Coronary artery (tissue), 2 donors: ENCODE results near the gene PKM.

ENCODE experiments used
- DNase-seq: peaks from one replicate; pipeline ENCODE4 v3.0.0-alpha.2; 2017; ENCODE audit warnings: low spot score
- H3K27ac ChIP-seq, 2 donors: fragments of 200-600 bp; sonication (generic); one replicate each; pipeline ENCODE4 v1.5.1; 2016 to 2019
- H3K4me3 ChIP-seq: fragments of 200-600 bp; sonication (generic); 2 replicates; pipeline ENCODE4 v1.5.1; 2016; ENCODE audit warnings: mild to moderate bottlenecking, moderate library complexity
- TF ChIP-seq, protein P1 (sequence below): fragments of 200-600 bp; sonication (generic); IDR thresholded peaks from one replicate; pipeline ENCODE4 v1.5.1; 2019; ENCODE audit warnings: antibody characterized with exemption

PKM gene

DNA sequence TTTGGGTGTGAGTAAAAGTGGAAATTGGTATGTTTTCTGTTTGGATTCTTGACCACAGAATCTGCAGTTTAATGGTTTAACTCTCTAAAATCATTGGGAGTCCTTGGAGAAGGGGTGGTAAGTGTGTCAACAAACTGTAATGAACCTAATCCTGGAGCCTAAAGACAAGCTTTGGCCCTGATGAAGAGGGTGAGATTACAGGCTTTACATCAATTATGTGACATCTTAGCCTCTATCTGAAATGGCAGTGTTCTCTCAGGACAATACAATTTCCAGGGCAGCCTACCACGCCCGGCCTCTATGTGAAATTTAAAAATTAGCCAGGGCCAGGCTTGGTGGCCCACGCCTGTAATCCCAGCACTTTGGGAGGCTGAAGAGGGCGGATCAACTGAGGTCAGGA, 4.3 kb upstream of the PKM start:
- H3K27ac ChIP-seq, result no peak overlapping the region
- no peak overlapping the region for H3K4me3 ChIP-seq
- no peak for DNase-seq
- TF ChIP-seq, protein P1, sequence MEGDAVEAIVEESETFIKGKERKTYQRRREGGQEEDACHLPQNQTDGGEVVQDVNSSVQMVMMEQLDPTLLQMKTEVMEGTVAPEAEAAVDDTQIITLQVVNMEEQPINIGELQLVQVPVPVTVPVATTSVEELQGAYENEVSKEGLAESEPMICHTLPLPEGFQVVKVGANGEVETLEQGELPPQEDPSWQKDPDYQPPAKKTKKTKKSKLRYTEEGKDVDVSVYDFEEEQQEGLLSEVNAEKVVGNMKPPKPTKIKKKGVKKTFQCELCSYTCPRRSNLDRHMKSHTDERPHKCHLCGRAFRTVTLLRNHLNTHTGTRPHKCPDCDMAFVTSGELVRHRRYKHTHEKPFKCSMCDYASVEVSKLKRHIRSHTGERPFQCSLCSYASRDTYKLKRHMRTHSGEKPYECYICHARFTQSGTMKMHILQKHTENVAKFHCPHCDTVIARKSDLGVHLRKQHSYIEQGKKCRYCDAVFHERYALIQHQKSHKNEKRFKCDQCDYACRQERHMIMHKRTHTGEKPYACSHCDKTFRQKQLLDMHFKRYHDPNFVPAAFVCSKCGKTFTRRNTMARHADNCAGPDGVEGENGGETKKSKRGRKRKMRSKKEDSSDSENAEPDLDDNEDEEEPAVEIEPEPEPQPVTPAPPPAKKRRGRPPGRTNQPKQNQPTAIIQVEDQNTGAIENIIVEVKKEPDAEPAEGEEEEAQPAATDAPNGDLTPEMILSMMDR, result no peak

DNA sequence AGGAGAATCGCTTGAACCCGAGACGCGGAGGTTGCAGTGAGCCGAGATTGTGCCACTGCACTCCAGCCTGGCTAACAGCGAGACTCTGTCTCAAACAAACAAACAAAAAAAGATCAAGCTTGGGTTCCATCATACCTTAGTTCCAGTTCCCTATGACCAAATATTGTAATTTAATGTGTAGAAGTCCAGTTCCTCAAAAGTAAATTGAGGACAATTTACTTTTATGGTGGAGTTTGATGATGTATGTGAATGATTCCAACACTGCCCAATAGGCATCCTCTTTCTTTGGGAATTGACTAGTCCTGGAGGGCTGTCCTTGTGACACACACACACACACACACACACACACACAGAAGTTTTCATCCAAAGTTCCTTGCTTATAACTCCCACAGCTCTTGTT, 2.8 kb upstream of the PKM start:
- TF ChIP-seq, protein P1, result no peak
- no peak overlapping the region for H3K27ac ChIP-seq
- DNase-seq, result no peak
- no peak overlapping the region for H3K4me3 ChIP-seq

DNA sequence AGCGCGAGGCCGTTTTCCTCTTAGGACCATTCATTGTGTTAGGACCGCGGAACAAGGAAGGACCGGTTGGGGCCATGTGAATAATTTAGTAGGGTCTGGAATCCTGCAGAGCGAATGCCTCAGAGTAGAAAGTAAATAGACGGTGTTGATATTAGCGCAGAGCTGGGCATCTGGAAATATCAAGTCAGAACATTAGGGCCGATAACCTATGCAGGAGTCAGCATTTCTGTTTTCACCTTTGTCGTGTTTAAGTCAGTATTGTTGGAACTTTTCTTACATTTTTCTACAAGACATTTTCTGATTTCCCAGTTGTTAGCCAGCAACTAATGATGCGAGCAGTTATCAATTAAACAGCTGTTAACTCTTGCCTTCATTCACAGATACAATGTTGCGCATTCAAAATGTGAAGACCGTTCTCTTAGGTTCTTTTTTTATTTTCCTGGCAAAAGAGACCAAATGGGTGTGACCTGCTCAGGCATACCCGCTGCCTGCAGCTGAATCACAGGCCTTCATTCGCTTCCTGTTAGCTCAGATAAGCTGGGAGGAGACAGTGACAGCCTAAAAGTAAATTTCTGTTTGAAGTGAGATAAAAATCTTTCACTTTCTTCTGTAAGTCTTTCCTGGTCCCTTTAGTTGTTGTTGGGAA, 966 bp upstream of the PKM start:
- H3K4me3 ChIP-seq, result peak overlapping the region; percentile 98
- TF ChIP-seq, protein P1, result no peak
- no peak for DNase-seq
- H3K27ac ChIP-seq, result peak overlapping the region; percentile 85 to 99

DNA sequence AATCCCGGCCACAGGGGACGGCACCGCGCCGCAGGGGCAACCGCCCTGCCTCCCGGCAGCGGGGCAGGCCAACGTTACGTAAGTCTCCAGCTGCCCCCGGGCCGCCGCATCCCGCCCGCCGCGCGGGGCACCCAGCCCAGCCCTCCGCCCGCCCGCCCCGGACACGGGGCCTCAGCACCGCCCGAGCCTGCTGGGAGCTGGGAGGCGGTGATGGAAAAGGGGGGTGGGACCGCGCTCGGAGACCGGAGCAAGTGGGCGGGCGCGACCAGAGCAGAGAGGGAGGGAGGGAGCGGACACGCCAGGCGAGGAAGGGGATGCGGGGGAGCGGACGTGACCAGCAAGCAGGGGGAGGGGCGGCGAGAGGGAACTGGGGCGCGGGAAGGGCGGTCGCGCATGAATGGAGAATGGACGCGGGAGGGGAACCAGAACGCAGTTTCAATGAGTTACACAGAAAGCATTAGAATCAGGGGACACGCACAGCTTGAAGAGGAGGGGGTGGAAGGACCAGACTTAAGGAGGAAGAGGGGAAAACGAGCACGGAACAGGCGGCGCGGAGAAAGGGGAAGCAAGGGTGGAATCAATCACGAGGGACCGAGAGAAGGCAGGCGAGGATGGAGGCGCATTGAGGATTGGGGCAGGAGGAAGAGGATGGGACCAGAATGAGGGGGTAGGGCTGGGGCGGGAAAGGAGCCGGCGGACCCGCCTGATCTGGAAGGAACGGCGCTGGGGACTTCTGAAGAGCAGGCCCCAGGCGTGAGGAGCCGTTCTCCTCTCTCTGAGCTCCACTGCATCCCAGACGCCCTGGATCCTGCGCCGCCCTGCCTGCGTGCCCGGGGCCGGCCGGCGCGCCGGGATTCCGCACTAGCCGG, 559 bp downstream of the PKM start:
- peak overlapping the region; percentile 85 to 99 for H3K27ac ChIP-seq
- TF ChIP-seq, protein P1, result no peak
- H3K4me3 ChIP-seq, result peak overlapping the region; percentile 98
- peak; percentile 94 for DNase-seq

DNA sequence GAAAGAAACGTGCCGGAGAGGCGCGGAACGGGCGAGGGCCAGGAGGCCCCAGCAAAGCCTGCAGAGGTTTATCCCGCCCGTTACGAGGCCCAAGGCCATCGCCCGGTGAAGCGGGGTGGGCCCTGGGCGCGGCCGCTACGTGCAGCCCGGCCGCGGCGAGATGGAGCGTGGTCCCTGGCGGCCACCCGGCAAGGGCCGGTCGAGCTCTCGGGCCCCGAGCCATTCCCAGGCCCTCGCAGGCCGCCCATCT, 1.1 kb downstream of the PKM start:
- DNase-seq, result no peak
- H3K27ac ChIP-seq, result peak overlapping the region; percentile 85 to 99
- TF ChIP-seq, protein P1, result no peak
- H3K4me3 ChIP-seq, result peak overlapping the region; percentile 98

DNA sequence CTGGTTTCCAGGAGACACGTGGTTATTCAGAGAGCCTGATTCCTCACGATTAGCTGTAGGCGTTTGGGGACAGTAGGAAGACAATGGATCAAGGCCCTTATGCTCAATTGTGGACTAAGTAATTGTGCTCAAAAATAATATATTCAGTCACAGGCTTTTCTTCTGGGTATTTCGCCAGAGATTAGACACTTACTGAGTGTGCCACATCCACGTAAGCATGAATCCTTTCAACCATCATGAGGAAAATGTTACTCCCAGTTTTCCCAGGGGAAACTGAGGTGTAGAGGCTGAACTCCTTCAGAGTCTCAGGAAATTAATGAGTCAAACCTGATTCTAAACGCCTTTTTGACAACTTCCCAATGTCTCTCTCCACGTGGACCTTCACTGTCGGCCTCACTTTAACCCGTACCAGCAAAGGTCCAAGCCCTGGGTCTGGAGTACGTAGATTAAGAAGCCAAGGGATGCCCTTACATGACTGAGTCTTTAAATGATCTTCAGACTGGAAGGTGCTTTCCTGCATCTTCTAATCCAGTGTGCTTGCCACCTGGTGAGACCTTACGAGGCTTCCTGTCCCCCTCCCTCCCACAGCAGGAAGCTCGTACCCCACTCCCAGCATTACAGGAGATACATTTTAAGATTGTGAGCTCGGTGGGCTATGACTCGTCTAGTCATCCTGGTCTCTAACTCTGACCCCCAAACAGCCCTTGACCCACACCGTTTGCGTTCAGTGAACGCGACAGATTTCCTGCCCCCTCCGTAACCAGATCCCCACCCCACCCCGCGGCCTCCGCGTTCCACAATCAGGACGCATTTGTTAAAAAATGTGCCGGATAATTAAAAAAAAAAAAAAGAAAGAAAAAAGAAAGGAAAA, 1.7 kb downstream of the PKM start:
- TF ChIP-seq, protein P1, result no peak
- DNase-seq, result no peak
- Histone ChIP-seq H3K27ac (peak overlapping the region; percentile 85 to 99), H3K4me3 (peak overlapping the region; percentile 98)
